Measurements from ENCODE around the gene MRPS11. TPM values are rescaled to one million over a fixed set of nuclear protein-coding genes. Genes with fewer than 3 reads are reported as not detected.

The MRPS11 gene
- total RNA-seq = 23.0 and 26.3 TPM in 2 replicates

GRCh38 chr15:88467073-88467934, at the start of gene MRPS11, which contains the start of gene MRPL46:
Gene MRPS11, plus strand, starts transcription at chr15:88467708. Its CDS starts 10 bp downstream, at chr15:88467718.
Gene MRPL46, minus strand, starts transcription at chr15:88467388. Its CDS starts 11 bp downstream, at chr15:88467377.

Other genes with a start within 250 kb of the MRPS11 start
- 0.11 and 0.13 TPM in 2 replicates for gene NTRK3, start 211.0 kb upstream of the MRPS11 start, total RNA-seq
- 12.0 and 14.1 TPM in 2 replicates for gene MRPL46, start 320 bp upstream of the MRPS11 start, total RNA-seq
- 10.2 and 11.0 TPM in 2 replicates for gene DET1, start 79.0 kb downstream of the MRPS11 start, total RNA-seq
- 25.3 and 33.7 TPM in 2 replicates for gene AEN, start 153.6 kb downstream of the MRPS11 start, total RNA-seq
- 7.9 and 9.4 TPM in 2 replicates for gene ISG20, start 171.3 kb downstream of the MRPS11 start, total RNA-seq